IPS DF 19.7 (cell line): Measurements from ENCODE around the gene MPPED1.

ENCODE experiments used
- DNase-seq: peaks from one replicate; pipeline ENCODE4 v3.0.0-alpha.2; 2013; ENCODE audit warnings: low read depth, low spot score

The MPPED1 gene

DNA sequence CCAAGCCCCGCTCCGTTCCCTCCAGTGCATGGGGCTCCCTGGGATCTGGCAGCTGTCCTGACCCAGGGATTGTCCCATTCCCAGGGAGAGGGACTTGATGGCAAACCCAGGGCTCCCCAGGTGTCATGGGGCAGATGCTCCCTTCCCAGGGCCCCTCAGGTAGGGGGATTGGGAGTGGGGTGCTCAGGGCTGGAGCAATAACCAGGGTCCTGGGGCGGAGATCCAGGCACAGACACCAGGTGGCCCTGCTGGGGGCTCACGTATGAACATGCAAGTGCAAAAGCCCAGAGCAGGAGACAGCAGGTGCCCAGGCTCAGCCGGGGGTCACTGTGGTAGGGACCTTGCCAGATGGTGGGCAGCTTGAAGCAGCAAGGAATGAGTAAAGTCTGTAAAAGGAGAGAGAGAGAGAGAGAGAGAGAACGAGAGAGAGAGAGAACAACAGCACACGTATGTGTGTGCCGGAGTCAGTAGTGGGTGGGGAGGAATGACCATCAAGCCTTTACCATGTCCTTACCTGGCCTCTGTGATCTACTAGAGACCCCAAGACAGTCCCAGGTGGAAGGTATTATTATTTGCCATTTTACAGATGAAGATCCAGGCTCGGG, 19.3 kb upstream of the MPPED1 start:
- no peak for DNase-seq

GRCh38 chr22:43393132-43393843, 18.5 kb upstream of the MPPED1 start:
- DNase-seq, result no peak

DNA sequence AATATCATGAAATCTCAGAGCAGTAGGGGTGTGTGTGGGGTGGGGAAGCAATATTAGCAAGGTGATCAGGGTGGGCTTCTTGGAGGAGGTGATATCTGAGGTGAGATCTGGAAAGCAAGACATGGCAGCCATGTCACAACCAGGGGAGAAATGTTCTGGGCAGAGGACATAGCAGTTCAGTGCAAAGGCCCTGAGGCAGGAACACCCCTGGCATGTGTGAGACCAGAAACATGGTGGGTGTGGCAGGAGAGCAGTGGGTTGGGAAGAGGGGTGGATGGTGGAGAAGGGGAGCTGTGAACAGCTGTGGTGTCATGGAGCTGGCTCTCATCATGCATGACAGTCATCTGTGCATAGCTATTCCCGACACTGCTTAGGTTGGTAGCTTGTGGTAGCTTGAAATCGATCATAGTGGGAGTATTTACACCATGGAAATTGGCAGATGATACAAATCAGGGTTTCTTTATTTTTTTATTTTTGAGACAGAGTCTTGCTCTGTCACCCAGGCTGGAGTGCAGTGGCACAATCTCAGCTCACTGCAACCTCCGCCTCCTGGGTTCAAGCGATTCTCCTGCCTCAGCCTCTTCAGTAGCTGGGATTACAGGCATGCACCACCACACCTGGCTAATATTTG, 17.9 kb upstream of the MPPED1 start:
- DNase-seq, result no peak

- DNase-seq, result no peak
Measured at GRCh38 chr22:43395086-43395695, 16.6 kb upstream of the MPPED1 start.

DNA sequence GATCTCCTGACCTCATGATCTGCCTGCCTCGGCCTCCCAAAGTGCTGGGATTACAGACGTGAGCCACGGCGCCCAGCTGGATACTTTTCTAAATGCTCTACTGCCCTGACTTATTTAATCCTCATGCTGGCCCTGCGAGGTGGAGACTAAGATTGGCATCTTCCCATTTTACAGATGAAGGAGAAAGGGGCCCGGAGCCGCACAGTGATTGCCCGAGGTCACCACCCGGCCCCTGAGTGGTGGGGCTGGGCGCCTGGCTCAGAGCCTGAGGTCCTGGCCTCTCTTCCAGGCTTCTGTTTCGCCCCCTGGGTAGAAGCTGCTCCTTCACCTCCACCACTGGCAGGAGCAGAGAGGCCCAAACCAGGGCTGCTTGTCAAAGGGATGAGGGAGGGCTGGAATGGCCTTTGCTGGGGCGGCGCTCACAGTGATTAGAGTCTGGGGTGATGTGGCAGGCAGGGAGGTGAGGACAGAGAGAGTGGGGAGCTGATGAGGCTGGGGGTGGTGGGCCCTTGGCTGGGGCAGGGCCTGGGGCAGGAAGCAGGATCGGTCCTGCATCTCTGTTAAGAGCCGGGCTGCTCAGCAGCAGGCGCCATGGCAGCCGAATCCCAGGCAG, 15.4 kb upstream of the MPPED1 start:
- DNase-seq, result no peak

DNA sequence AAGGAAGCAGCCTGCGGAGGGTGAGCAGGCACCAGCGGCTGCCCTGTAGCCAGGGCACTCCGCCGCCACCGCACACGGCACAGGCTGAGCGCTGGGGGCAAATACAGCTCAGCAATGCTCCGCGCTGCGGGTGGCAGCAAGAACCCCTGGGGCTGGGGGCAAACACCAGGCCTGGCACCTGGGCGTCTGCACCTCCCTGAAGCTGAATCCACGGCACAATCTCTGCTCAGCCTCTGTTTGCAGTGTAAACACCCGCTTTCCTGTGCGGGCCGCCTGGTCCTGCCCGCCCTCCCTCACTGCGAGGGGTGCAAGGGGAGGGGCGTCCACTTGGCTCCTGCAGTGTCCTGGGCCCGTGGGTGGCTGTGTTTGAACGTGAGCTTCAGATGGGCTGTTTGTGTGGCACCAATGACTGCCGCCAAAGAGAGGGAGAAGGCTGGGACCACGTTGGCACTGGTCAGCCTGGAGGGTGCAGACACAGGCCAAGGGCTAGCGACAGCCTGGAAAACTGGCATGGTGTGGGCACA, 14.8 kb upstream of the MPPED1 start:
- DNase-seq, result no peak

DNA sequence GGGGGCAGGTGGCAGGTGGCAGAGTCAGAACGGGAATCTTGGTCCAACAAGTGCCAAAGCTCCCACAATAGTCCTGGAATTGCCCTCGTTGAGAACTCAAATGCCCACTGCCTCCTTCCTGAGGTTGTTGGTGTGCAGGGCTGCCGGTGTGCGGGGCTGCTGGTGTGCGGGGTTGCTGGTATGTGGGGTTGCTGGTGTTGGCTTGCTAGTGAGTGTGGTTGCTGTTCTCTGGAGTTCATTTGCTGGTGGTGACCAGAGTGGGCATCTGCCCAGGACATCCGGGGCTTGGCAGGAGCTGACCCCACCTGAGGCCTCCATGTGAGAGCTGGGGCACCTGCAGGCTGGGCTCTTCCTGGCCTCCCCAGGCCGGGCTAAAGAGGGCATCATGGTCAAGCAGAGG, 14.0 kb upstream of the MPPED1 start:
- no peak for DNase-seq

GRCh38 chr22:43398246-43398645, 13.6 kb upstream of the MPPED1 start:
- no peak for DNase-seq

- no peak for DNase-seq
Measured at GRCh38 chr22:43398910-43399309, 12.9 kb upstream of the MPPED1 start.

- no peak for DNase-seq
Measured at GRCh38 chr22:43399338-43399979, 12.4 kb upstream of the MPPED1 start.

DNA sequence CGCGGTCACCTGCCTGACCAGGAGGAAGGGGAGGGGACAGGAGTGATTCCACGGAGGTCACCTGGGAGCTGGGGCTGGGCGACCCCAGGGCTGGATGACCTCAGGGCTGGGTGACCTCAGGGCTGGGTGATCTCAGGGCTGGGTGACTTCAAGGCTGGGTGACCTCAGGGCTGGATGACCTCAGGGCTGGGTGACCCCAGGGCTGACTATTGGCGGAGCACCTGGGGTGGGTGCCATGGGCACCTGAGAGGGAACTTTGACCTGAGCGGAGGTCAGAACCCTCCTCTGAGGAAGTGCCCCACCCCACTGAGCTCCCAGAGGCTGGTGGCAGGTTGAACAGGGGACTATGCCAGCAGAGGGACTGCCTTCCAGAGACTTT, 11.8 kb upstream of the MPPED1 start:
- no peak for DNase-seq

- no peak for DNase-seq
Measured at GRCh38 chr22:43400449-43400848, 11.4 kb upstream of the MPPED1 start.

GRCh38 chr22:43401233-43401632, 10.6 kb upstream of the MPPED1 start:
- DNase-seq, result no peak

GRCh38 chr22:43401661-43402060, 10.2 kb upstream of the MPPED1 start:
- DNase-seq, result no peak

DNA sequence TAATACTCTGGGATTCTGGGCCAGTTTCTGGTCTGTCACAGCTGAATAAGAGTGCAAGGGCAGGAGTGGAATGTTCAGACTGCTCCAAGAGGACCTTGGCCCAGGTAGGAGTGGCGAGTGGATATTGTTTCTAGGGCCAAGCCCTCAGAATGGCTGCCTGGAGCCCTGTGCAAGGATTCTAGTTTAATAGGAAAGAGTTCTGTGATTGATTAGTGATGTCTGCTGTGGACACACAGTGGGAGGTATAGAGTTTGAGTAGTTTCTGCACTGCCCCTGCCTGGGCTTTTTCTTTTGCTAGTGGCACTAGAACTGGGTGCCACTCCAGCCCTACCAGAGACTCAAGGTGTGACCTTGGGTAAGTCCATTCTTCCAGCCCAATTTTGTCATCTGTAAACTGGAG, 9.7 kb upstream of the MPPED1 start:
- DNase-seq, result no peak

GRCh38 chr22:43404673-43405385, 7.0 kb upstream of the MPPED1 start:
- DNase-seq, result no peak

GRCh38 chr22:43406186-43406790, 5.5 kb upstream of the MPPED1 start:
- no peak for DNase-seq

GRCh38 chr22:43407591-43407990, 4.2 kb upstream of the MPPED1 start:
- DNase-seq, result no peak

DNA sequence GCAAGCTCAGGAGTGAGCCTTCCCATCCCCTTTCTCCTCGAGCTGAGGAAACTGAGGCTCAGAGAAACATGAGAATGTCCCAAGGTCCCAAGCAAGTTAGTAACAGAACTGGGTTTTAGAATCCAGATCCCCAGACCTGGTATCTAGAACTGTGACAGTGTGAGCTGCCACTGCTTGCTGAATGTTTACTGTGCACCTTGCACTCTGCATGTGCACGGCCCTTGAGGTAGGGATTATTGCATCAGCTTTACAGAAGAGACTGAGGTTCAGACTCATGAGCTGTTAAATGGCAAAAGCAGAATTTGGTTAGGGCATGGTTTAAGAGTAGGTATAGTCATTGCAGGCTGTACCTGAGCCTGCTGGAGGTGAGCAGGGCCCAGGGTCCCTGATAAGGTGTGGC, 3.8 kb upstream of the MPPED1 start:
- no peak for DNase-seq

DNA sequence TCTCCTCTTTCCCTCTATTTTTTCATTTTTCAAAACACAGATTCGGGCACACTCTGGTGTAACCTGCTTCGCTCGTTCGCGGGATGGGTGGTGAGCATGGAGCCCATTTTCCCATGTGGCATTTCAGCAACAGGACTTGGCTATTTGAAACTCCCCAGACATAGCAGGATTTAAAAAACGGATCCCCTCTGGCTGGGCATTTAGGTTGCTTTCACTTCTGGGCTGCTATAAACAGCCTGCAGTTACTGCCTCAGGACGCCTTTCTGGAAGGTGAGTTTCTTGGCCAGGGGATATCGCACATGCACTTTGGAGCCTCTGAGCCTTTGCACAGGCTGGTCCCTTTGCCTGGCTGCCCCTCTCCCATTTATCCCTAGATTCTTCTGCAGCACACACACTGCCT, 2.8 kb upstream of the MPPED1 start:
- no peak for DNase-seq

- no peak for DNase-seq
Measured at GRCh38 chr22:43409800-43410199, 2.0 kb upstream of the MPPED1 start.
